RCC 7860 (cell line): ENCODE data around the gene GRAMD4.

Source experiments
- DNase-seq: peaks from one replicate; pipeline ENCODE4 v3.0.0-alpha.2; 2015; ENCODE audit warnings: low spot score
- FAIRE-seq: peaks from 2 replicates; lab custom pipeline; 2012; peaks lifted over from hg19 to GRCh38; lab: Jason Lieb, UNC

GRAMD4 gene

DNA sequence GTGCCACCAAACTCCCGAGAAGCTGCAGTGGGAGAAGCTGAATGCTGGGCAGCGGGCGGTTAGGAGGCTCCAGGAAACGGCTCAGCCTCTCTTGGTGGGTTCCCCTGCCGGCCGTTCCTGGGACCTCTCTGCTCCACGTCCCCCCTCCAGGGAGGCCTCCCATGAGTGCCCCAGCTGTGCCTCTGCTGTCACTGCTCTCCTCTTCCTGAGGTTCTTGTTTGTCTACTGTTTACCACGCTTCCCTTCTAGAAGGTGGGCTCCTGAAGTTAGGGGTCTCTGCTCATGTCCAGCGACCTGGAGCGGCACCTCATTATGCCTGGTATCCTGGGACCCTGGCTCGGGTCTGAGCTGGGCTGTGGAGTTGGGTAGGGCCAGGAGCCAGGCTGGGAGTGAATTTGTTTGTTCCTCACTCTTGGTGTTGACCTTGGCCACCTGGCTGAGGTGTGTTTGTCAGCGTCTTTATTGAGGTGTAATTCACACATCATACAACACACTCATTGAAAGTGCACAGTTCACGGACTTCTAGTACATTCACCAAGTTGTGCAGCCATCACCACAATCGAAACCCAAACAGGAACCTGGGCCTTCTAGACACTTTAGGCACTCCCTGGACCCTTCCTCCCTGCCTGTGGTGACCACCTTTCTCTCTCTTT, 37.8 kb upstream of the GRAMD4 start:
- FAIRE-seq (no peak), DNase-seq (no peak)

DNA sequence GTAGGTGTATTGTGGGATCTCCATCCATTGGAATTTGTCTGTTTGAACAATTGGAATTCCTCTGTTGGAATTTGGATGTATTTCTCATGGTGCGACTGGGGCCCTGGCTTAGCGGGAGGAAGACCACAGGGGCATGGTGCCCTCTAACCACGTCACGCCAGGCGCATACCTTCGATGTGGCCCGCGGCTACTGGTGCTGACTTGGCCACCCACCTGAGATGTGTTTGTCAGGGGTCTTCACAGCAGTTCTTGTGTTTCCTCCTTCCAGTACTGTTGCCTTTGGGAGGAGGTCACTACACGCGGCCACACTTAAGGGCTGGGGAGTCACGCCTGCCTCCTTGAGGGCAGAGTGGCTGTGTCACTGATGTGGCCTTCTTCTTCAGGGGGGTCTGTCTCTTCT, 36.6 kb upstream of the GRAMD4 start:
- DNase-seq (no peak), FAIRE-seq (no peak)

DNA sequence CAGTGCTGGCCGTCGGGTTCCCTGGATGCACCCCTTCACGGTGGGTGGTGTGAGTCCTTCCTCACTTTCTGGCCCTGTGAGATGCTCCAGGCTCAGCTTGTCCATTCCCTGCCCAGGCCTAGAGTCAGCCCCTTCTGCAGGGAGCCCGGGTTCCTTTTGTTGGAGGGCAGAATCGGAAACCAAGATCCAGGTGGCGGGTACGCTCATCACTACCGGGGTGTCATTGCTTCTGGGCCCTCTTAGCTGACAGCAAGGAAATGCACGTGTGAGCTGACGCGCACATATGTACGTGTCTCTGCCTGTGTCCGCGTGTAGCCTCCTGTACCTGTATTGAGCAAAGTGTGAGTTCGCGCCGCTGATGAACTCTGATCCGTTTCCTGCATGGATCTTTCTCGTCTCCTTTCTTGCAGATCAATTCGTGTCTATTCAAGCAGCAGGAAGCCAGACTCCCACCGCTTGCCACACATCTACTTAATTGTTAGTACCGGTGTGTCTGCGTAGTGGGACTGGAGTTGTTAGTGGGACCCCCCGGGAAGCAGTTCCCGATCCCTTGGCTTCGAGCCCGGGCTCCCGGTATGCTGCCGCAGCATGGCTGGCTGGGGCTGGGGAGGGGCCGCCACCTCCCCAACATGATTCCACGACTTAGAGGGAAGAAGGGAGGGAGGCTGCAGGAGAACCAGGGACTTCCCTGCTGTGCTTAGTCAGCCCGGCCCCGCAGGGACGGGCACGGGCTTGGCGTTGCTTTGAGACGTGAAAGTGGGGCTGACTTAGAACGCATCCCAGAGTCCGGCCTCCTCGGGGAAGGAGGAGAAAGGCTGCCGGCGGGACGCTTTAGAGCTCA, 35.9 kb upstream of the GRAMD4 start:
- no peak for FAIRE-seq
- no peak for DNase-seq

DNA sequence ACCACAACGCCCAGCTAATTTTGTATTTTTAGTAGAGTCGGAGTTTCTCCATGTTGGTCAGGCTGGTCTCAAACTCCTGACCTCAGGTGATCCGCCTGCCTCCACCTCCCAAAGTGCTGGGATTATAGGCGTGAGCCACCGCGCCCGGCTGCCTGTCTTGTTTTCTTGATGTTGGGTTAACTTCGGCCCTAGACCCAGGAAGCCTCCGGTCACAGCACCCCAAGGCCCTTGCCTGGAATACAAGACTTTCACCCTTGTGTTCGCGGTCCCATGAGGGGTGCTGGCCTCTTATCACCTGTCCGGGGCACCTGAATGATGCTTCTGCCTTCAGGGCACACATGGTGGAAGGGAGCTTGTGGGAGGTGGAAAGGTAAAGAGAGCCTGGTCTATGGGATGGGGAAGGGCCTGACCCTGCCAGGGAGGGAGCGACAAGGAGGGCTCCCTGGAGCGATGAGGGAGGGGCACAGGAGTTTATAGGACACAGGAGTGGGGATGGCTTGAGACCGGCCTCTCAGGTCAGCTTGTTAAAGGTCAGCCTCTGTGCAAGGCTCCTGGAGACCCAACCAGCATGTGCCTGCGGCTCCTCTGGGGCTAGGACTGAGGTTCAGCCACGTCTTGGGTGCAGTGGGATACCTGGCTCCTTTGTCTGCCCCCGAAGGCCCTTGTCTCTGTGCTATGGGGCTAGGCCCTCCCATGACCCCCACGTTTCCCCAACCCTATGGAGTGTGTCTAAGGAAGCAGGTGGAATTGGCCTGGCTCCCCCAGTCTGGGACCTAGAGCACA, 34.7 kb upstream of the GRAMD4 start:
- no peak for DNase-seq
- FAIRE-seq, result no peak

DNA sequence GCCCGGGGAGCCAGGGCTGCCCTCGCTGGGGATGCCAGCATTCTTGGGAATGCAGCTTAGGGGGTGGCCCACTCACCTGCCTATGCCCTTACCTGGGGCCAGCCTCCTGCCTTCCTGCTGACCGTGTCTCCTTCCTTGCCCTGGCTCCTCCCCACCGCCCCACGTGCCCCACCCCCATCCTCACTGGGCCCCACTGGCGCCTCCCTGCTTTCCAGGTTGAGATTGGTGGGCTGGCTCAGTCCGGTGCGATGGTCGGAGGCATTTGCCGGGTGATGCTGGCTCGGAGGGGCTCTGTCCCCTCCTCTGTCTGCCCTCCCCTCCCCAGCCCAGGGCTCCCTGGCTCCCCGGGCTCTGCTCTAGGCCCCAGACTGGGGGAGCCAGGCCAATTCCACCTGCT, 34.1 kb upstream of the GRAMD4 start:
- DNase-seq, result no peak
- FAIRE-seq, result no peak

DNA sequence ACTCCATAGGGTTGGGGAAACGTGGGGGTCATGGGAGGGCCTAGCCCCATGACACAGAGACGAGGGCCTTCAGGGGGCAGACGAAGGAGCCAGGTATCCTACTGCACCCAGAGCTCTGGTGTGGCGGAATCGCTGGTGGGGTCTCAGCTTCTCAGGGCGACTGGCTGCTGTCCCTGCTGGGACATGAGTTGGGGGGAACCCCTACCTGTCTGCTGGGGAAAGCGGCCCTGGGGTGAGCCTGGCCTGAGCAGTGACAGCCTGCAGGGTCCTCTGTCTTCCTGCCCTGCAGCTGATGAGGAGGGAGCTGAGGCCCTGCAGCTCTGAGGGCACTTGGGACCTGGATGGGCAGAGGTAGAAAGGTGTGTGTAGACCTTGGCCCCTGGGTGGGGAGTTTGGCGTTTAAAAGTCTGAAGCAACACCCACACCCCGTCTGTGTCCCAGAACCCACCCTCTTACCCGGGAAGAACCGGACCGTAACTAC, 33.6 kb upstream of the GRAMD4 start:
- DNase-seq, result no peak

DNA sequence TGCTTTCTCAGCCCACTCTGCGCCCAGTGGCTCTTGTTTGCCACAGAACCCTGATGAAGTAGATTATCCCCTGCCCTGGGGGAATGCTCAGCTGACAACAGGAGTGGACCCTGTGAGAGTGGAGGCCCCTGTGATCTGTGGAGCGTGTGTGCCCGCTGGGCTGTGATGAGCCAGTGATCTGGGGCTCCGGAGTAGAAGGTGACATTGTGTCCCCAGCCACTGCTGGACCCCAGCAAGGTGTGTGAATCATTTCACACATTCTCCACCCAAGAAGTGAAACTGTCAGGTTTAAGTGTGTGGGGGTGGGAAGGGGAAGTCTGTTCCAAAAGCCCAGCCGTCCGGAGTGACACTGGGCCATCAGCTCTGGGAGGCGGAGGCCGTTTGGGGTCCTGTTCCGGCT, 33.1 kb upstream of the GRAMD4 start:
- DNase-seq, result no peak
- FAIRE-seq, result no peak

More for the DNA sequence above, 33.6 kb upstream of the GRAMD4 start:
- FAIRE-seq, result no peak

DNA sequence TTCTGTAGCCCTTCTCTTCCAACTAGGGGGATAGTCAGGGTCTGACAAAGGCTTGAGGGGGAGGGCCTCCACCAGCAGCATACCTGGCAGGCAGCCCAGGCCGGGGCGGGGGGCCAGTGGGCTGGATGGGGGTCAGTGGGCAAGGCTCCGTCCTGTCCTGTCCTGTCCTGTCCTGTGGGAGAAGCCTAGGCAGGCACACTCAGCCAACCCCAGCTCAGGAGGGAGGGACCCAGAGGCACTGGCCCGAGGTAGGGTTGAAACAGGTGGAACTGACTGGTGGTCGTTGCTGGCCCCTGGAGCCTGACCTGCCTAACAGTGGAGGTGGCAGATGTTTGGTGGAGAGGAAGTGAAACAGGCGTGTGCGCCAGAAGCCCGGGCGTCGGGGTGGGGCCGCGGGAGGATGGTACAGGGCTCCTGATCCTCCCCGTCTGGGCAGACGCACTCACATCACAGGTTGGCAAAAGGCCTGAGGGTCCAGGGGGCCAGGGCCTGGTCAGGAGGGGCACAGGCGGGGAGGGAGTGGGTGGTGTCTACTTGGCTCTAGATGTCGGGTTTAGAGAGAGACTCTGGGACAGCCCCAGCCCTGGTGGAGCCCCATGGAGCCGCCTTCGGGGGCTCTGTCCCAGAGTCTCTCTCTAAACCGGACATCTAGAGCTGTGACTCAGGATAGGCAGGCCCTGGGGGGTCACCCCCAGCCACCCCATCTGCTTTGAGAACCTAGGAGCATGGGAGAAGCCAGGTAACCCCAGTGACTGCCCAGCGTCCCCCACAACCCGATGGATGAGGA, 32.5 kb upstream of the GRAMD4 start:
- DNase-seq (no peak), FAIRE-seq (no peak)

DNA sequence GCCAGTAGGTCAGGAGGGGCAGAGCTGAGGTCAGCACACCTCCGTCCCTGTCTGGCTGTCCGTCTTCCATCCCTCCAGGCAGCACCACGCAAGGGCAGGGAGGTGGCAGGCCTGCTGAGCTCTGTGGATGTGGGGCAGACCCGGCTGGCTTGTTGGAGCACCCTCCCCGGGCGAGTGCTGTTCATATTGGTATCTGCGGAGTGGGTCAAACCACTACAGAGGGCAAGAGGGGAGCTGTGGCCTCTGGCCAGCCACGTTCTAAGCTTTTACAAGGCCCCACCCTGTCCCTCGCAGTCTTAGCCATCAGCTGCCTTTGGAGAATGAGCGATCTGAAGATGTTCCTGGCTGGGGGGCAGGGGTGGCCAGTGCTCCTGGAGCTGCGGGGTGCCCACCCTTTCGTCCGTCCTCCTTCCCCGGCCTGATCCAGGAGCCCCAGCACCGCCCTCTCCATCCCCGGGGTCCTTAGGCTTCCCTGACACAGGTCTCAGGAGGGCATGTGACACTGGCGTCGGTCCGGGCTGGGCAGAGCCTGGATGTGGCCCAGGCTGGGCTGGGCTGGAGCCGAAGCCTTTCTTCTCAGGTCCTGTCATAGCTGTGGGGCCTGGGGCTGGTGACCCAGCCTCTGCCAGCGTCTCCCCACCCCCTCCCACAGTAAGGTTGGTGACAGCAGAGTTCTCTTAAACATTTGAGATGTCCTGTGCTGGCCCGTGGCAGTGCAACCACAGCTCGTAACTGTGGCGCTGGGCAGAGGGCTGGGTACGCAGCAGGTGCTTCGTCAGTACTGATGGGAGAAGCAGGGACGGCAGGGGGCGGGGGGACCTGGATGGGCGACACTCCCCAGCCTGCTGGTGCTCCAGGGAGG, 31.7 kb upstream of the GRAMD4 start:
- DNase-seq, result no peak
- no peak for FAIRE-seq

DNA sequence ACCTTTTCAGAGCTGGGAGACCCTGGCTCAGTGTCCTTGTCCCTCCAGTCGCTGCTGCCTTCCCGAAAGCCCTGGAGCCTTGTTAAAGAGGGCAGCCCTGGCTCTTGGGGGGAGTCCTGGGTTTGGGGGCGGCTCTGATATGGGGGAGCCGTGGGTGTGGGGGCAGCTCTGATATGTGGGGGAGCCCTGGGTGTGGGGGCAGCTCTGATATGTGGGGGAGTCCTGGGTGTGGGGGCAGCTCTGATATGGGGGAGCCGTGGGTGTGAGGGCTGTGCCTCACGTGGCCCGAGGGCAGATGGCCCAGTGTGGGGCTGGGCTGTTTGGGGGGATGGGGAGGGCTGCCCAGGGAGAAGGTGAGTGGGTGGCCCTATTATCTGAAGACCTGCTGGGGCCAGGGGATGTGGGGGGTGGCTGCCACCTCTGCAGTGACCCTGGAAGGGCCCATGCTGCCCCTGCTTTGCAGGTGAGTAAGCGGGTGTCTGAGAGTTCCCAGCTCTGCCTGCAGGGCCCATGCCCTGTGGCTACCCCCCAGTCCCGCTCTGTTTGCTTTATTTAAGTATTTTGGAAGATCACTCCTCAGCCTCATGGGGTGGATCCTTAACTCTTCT, 30.9 kb upstream of the GRAMD4 start:
- DNase-seq (no peak), FAIRE-seq (no peak)

DNA sequence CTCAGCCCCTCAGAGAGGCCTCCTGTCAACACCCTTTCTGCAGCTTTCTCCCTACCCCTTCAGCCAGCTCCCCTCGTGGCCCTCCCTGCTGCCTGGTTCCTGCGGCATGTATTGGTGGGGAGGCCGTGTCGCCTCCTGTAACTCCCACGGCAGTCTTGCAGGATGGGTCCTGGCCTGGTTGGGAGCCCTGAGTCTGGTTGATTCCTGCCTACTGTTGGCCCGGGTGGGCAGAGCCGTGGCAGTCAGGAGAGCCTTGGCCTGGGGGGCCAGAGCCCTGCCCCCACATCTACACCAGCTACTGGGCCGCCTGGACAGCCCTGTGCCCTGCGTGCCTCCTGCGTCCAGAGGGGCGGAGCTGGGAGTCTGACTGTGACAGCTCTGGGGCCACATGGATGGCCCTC, 30.3 kb upstream of the GRAMD4 start:
- FAIRE-seq (no peak), DNase-seq (no peak)

DNA sequence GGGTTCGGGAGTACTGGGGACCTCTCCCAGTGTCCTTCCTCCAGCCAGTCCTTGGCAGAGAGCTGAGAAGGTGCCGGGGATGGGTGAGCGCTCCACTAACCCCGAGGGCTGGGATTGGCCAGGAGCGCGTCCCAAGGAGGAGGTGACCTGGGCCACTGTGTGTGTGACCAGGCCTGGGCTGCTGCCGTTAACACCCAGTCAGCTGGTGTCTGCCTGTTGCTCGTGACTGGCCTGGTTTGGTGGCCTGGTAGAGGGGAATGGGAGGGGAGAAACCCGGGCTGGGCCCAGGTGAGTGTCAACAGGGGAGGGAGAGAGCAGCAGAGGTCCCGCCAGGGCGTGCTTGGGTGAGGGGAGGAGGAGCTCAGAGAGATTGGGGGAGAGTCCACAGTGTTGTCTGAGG, 29.9 kb upstream of the GRAMD4 start:
- no peak for DNase-seq
- FAIRE-seq, result no peak

DNA sequence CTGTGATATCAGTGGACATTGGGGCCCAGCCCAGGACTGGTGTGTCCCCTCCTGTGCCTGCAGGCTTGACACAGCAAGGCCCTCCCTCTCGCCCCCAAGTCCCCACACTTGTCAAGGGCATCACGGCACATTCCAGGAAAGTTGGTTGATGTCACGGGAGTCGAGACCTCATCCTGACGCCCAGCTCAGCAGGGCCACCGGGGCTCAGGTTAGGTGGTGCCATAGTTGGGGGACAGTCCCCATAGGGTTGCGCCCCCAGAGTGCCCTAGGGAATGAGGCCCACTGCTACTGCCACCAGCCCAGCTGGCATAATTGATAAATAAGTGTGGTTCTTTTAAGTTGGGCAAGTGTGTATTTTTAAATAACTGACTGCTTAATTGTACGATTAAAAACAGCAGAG, 28.3 kb upstream of the GRAMD4 start:
- no peak for FAIRE-seq
- DNase-seq, result no peak

DNA sequence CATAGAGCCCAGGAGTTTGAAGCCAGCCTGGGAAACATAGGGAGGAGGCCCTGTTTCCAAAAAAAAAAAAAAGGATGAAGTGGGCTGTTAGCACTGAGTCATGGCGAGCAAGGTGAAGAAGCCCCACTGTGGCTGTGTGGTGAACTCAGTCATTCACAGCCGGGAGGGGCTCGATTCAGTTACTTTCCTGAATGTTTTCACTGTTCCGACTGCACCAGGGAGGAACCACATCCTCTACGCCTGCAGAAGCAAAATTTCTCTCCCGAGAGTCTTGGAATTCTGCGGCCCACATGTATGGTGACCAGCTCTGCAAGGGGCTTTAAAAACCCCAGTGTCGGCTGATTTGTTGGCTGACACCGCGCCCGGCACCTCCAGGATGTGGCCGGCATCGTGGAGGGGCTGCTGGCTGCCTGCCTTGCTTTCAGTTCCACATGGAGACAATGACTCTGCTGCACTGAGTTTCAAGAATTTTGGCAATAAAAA, 27.8 kb upstream of the GRAMD4 start:
- FAIRE-seq (peak; percentile 85), DNase-seq (peak; percentile 80)

DNA sequence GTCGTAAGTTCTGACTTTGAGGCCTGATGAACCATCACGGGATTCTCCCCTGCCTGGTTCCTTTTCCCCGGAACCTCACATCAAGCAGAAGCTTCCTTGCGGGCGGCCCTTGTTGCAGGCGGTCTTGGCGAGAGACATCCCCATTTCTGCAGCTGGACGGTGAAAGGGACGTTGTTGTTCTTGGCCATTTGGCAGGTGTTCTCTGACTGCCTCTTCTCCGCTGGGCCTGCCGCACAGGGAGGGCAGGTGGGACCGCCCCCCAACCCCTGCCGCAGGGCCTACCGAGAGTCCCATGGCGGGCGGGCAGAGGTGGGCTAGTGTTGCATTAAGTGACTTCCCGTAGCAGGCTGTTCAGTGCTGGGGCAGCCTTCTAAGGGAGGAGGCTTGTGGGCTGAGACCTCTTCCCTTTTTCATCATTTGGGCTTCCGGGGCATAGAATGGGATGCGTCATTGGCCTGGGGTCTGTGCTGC, 26.9 kb upstream of the GRAMD4 start:
- DNase-seq, result no peak
- FAIRE-seq, result no peak

DNA sequence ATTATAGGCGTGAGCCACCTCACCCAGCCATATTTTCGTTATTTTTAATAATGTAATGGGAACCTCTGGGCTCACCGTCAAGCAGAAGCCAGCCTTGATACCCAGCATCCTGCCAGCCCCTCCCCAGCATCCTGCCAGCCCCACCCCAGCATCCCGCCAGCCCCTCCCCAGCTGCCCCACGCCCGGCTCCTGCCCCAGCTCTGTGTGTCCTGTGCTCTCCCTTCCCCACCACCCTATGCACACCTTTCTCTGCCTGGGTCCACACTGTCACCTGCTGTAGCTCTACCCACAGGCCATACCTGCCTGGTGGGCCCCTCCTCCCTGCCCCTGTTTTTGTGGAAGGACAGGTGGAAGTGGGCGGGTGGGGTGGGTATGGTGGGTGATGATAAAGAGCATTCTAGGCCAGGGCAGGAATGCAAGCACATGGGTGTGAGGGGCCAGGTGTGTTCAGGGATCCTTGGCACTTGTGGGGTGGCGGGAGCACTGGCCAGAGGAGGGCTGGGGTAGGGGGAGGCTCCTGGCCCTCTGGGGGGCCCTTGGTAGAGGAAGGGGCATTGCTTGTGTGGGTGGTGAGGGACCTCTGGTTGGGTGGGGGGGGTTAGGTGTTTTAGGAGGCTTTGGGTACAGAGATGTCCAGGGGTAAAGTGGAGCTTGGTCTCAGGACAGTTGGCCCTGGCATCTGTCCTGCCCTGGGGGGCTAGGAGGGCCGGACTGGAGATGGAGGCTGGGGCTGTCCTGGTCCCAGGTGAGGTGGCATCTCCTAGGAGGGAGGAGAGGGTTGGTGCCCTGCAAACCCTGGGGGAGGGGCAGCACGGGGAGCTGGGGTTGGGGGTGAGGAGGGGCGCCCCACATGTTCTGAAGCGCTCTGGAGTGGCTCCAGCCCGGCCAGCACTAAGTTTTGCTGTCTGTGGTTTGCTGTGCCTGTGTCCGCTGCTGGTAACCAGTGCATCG, 25.9 kb upstream of the GRAMD4 start:
- DNase-seq (no peak), FAIRE-seq (no peak)

DNA sequence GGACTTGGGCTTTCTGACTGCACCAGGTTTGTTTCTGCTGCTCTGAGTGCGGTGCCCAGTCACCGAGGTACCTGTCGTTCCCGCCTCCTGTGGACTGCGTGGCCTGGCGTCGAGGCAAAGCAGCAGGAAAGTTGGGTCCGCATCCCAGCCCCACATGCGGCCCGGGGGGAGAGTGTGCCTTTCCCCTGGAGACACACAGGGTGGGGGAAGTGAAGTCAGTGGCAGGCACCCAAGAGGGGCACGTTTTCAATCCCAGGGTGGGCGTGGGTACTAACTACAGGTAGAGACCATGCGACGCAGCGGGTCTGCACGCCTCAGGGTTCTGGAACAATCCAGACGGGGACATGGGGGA, 25.3 kb upstream of the GRAMD4 start:
- DNase-seq, result no peak
- FAIRE-seq, result no peak

DNA sequence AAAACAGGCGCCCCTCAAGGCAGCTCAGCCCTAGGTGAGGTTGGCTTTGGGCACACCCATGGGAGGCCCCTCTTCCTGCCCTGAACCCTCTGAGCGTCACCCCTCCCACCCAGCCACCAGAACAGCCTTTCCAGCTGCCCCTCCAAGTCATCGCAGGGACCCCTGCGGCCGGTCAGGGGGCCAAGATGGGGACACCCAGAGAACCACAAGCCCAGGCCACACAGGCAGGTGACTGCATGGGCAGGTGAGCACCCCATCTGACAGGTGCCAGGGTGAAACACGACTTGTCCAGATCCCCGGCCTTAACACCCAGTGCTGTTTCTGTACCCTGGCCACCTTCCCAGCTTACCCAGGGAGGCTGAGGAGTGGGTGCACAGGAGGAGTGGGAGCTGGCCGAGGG, 24.6 kb upstream of the GRAMD4 start:
- no peak for FAIRE-seq
- DNase-seq, result no peak
